ENCODE measurements around the gene HACD2.

The HACD2 gene

DNA sequence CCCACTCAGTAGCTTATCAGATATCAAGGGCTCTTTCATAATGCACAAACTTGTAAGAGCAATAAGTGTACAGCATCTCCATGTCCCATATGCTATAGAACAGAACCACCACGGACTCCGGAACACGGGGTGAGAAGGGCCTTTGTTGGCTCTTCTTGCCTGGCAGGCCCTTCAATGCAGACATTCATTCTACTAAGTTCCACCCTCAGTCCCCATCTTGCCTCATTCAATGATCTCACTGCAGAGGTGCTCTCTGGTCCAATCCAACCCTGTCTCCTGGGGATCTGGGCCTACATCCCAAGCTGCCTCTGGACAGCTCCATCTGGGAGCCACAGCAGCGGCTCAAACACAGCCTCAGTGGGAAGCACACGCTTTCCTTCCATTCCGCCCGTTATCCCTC, 16.8 kb downstream of the HACD2 start:
- Histone ChIP-seq H3K4me1 (ENCODE audit: control insufficient read depth, insufficient read depth, low read length) (no peaks in the 10 kb centered on the region), H3K36me3 (ENCODE audit: control insufficient read depth in 2 of 2, insufficient read depth in 1 of 2, low read length in 2 of 2) (peaks cover 0 to 17% of the 10 kb centered on the region in 2 experiments; a peak in 1 of 3 replicates), H3K27ac (ENCODE audit: extremely low read depth, low read depth, low read length) (no peak overlapping the region), H3K9me3 (ENCODE audit: control insufficient read depth, insufficient read depth, low read depth, low read length) (no peaks in the 10 kb centered on the region), H3K4me3 (ENCODE audit: low read depth, low read length) (no peak overlapping the region)
- ChIA-PET POLR2A (no interaction called here), CTCF (interaction anchor here (0.9 to 2.2 kb wide), 5 partner anchors 9 to 77 kb away, joined by 3 to 11 read pairs (median 3); no protein-coding TSS in a partner anchor)
- no peak for TF ChIP-seq SETDB1 (IDR thresholded peaks at IDR 0.05; ENCODE audit: insufficient read length, low read length)
- TF ChIP-seq ZNF514 (tag by site-specific recombination; IDR thresholded peaks at IDR 0.05): no peak
- TF ChIP-seq FEZF1 (tag by site-specific recombination; IDR thresholded peaks at IDR 0.05): no peak
- TF ChIP-seq ZNF704 (tag by site-specific recombination; IDR thresholded peaks at IDR 0.05): no peak
- no peak for TF ChIP-seq ZNF626 (tag by site-specific recombination; IDR thresholded peaks at IDR 0.05)
- TF ChIP-seq ZEB2 (tag by site-specific recombination; IDR thresholded peaks at IDR 0.05): no peak
- no peak for TF ChIP-seq ZXDB (tag by site-specific recombination; IDR thresholded peaks at IDR 0.05)
- no peak for TF ChIP-seq ZNF624 (tag by site-specific recombination; IDR thresholded peaks at IDR 0.05)
- TF ChIP-seq, protein P1, sequence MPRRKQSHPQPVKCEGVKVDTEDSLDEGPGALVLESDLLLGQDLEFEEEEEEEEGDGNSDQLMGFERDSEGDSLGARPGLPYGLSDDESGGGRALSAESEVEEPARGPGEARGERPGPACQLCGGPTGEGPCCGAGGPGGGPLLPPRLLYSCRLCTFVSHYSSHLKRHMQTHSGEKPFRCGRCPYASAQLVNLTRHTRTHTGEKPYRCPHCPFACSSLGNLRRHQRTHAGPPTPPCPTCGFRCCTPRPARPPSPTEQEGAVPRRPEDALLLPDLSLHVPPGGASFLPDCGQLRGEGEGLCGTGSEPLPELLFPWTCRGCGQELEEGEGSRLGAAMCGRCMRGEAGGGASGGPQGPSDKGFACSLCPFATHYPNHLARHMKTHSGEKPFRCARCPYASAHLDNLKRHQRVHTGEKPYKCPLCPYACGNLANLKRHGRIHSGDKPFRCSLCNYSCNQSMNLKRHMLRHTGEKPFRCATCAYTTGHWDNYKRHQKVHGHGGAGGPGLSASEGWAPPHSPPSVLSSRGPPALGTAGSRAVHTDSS (tag by site-specific recombination; IDR thresholded peaks at IDR 0.05): no peak
- TF ChIP-seq ZNF184 (tag by site-specific recombination; IDR thresholded peaks at IDR 0.05): no peak
- TF ChIP-seq, protein P2, sequence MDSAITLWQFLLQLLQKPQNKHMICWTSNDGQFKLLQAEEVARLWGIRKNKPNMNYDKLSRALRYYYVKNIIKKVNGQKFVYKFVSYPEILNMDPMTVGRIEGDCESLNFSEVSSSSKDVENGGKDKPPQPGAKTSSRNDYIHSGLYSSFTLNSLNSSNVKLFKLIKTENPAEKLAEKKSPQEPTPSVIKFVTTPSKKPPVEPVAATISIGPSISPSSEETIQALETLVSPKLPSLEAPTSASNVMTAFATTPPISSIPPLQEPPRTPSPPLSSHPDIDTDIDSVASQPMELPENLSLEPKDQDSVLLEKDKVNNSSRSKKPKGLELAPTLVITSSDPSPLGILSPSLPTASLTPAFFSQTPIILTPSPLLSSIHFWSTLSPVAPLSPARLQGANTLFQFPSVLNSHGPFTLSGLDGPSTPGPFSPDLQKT (IDR thresholded peaks at IDR 0.05; ENCODE audit: borderline replicate concordance, low read depth, low read length): no peak
- TF ChIP-seq, protein P3, sequence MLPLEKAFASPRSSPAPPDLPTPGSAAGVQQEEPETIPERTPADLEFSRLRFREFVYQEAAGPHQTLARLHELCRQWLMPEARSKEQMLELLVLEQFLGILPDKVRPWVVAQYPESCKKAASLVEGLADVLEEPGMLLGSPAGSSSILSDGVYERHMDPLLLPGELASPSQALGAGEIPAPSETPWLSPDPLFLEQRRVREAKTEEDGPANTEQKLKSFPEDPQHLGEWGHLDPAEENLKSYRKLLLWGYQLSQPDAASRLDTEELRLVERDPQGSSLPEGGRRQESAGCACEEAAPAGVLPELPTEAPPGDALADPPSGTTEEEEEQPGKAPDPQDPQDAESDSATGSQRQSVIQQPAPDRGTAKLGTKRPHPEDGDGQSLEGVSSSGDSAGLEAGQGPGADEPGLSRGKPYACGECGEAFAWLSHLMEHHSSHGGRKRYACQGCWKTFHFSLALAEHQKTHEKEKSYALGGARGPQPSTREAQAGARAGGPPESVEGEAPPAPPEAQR (tag by site-specific recombination; IDR thresholded peaks at IDR 0.05): no peak
- TF ChIP-seq HOXC10 (CRISPR knock-in tag; IDR thresholded peaks at IDR 0.05): no peak

DNA sequence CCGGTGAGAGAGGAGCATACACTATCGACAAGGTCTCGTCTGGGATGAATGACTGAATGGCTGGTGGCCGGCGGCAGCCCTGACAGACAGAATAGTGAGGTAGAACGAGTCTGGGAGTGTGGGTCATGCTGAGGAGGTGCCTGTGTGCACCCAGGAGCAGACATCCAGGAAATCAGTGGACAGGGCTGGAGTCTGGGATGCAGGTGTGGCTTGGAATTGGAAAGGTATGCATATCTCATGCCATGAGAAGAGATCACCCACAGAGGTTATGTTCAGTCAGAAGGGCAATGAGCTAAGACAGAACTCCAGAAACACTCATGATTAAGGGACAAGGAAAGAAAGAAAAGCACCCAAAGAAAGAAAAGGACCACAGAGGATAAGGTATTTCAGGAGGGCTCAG, 20.8 kb downstream of the HACD2 start:
- Histone ChIP-seq H3K9me3 (ENCODE audit: control insufficient read depth, insufficient read depth, low read depth, low read length) (no peaks in the 10 kb centered on the region), H3K4me1 (ENCODE audit: control insufficient read depth, insufficient read depth, low read length) (no peaks in the 10 kb centered on the region), H3K27ac (ENCODE audit: extremely low read depth, low read depth, low read length) (no peak overlapping the region), H3K4me3 (ENCODE audit: low read depth, low read length) (no peak overlapping the region), H3K36me3 (ENCODE audit: control insufficient read depth in 2 of 2, insufficient read depth in 1 of 2, low read length in 2 of 2) (peaks cover 0 to 17% of the 10 kb centered on the region in 2 experiments; a peak in 1 of 3 replicates)
- ChIA-PET POLR2A (no interaction called here), CTCF (interaction anchor here (0.6 kb wide), 1 partner anchor 177 kb away, joined by 3 read pairs; no protein-coding TSS in a partner anchor)
- TF ChIP-seq TSHZ1 (tag by site-specific recombination; IDR thresholded peaks at IDR 0.05; ENCODE audit: borderline replicate concordance) (no peak), ZNF830 (tag by site-specific recombination; IDR thresholded peaks at IDR 0.05; ENCODE audit: low read depth) (no peak), ZNF19 (tag by site-specific recombination; IDR thresholded peaks at IDR 0.05; ENCODE audit: low read depth) (no peak), ZNF211 (tag by site-specific recombination; IDR thresholded peaks at IDR 0.05; ENCODE audit: low read depth) (no peak), CTCF (tag by site-specific recombination; IDR thresholded peaks at IDR 0.05) (no peak), RBAK (tag by site-specific recombination; IDR thresholded peaks at IDR 0.05) (no peak), MYNN (tag by site-specific recombination; IDR thresholded peaks at IDR 0.05; ENCODE audit: borderline replicate concordance) (no peak)
- TF ChIP-seq, protein P4, sequence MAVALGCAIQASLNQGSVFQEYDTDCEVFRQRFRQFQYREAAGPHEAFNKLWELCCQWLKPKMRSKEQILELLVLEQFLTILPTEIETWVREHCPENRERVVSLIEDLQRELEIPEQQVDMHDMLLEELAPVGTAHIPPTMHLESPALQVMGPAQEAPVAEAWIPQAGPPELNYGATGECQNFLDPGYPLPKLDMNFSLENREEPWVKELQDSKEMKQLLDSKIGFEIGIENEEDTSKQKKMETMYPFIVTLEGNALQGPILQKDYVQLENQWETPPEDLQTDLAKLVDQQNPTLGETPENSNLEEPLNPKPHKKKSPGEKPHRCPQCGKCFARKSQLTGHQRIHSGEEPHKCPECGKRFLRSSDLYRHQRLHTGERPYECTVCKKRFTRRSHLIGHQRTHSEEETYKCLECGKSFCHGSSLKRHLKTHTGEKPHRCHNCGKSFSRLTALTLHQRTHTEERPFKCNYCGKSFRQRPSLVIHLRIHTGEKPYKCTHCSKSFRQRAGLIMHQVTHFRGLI (tag by site-specific recombination; IDR thresholded peaks at IDR 0.05): no peak

Measured in HEK293 (cell line).